Measurements from ENCODE around the gene LRRC27. TPM values are rescaled to one million over a fixed set of nuclear protein-coding genes. Genes with fewer than 3 reads are reported as not detected.

The LRRC27 gene
- total and polyA plus RNA-seq, 2 experiments from 2014 or later = 19.0 to 21.8 TPM

DNA sequence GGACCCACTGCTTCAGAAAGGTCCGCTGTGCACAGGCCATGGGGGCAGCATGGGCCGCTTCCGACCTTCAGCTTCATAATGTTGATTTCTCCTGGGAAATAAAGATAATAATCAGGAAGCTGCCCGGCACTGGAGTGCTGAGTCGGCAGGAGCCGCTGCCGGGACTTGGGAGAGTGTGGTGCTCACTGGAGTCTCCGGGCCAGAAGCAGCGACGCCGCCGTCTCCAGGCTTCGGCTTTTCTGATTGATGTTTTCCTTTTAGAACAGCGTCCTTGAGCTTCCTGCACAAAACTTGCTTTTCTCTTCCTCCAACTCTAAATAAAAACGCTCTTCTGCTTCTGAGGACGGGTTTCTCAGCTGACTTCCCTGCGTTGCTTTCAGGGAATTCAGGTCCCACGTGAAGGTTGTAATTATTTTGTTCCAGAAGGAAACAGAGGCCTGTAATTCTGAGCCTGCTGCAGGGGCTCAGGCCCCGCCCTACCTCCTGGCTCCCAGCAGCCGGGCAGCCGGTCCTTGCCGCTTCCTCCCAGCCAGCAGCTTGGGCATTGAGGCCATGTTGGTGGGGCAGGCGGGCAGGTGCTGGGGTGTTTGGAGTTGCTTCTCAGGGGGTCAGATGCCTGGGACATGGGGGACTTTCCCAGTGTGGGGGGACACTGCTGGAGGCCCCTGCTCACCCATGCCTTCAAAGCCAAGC lies 79.7 kb downstream of the LRRC27 start:
- H3K27ac ChIP-seq = peak overlapping the region; percentile 13
- no peaks in the 10 kb centered on the region for H3K36me3 ChIP-seq
- H3K9me3 ChIP-seq (ENCODE audit: low read depth) = no peaks in the 10 kb centered on the region
- H3K4me1 ChIP-seq (ENCODE audit: low read depth) = peaks cover 42% of the 10 kb centered on the region
- H3K27me3 ChIP-seq = no peaks in the 10 kb centered on the region
- H3K4me3 ChIP-seq = no peak overlapping the region
- TF ChIP-seq, protein P1, sequence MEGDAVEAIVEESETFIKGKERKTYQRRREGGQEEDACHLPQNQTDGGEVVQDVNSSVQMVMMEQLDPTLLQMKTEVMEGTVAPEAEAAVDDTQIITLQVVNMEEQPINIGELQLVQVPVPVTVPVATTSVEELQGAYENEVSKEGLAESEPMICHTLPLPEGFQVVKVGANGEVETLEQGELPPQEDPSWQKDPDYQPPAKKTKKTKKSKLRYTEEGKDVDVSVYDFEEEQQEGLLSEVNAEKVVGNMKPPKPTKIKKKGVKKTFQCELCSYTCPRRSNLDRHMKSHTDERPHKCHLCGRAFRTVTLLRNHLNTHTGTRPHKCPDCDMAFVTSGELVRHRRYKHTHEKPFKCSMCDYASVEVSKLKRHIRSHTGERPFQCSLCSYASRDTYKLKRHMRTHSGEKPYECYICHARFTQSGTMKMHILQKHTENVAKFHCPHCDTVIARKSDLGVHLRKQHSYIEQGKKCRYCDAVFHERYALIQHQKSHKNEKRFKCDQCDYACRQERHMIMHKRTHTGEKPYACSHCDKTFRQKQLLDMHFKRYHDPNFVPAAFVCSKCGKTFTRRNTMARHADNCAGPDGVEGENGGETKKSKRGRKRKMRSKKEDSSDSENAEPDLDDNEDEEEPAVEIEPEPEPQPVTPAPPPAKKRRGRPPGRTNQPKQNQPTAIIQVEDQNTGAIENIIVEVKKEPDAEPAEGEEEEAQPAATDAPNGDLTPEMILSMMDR (IDR thresholded peaks at IDR 0.05; ENCODE audit: low read depth, low read length) = no peak
- peak in 1 of 2 donors; percentile 35 for DNase-seq (ENCODE audit: low read depth in 1 of 2, low spot score in 1 of 2)

DNA sequence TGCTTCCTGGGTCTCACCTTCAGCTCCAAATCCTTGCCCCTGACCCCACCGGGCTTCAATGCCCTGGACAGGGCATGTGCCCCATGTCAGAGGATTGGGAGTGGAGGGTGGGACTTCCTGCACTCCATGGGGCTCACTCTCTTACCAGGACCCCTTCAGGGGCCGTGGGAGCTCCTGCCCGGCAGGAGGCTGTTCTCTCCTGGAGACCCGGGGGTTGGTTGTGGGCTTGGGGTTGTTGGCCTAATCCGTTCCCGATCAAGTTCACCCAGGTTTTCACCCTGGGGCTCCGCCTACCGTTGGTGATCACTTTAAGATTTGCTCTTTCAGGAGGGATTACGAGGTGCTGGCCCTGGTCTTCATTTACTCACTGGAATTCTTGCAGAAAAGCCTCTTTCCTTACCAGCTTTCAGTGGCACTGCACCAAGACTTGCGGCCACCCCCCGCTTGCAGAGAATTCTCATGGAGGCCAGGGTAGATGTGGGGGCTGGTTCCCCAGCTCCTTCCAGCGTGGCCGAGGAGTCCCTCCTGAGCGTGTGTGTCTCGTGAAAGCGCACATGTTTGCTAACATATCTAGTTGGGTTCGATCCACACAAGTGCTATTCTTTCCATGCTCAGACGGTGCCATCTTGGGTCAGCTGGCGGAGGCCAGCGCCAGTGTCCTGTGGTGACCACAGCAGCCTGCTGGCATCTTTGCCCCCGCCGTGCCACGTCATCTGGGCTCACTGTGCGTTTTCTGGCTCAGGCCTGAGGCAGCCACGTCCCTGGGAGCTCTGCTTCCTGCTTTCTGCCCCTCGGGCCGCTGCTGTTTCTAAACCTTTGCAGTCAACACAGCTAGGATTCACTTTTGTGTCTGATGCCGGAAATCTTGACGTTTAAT lies 80.6 kb downstream of the LRRC27 start:
- Histone ChIP-seq H3K36me3 (no peaks in the 10 kb centered on the region), H3K9me3 (ENCODE audit: low read depth) (no peaks in the 10 kb centered on the region), H3K27ac (peak overlapping the region; percentile 45), H3K4me1 (ENCODE audit: low read depth) (peaks cover 35% of the 10 kb centered on the region), H3K4me3 (no peak overlapping the region), H3K27me3 (no peaks in the 10 kb centered on the region)
- no peak for DNase-seq (ENCODE audit: low read depth in 1 of 2, low spot score in 1 of 2)
- TF ChIP-seq, protein P1 (IDR thresholded peaks at IDR 0.05; ENCODE audit: low read depth, low read length) = no peak

DNA sequence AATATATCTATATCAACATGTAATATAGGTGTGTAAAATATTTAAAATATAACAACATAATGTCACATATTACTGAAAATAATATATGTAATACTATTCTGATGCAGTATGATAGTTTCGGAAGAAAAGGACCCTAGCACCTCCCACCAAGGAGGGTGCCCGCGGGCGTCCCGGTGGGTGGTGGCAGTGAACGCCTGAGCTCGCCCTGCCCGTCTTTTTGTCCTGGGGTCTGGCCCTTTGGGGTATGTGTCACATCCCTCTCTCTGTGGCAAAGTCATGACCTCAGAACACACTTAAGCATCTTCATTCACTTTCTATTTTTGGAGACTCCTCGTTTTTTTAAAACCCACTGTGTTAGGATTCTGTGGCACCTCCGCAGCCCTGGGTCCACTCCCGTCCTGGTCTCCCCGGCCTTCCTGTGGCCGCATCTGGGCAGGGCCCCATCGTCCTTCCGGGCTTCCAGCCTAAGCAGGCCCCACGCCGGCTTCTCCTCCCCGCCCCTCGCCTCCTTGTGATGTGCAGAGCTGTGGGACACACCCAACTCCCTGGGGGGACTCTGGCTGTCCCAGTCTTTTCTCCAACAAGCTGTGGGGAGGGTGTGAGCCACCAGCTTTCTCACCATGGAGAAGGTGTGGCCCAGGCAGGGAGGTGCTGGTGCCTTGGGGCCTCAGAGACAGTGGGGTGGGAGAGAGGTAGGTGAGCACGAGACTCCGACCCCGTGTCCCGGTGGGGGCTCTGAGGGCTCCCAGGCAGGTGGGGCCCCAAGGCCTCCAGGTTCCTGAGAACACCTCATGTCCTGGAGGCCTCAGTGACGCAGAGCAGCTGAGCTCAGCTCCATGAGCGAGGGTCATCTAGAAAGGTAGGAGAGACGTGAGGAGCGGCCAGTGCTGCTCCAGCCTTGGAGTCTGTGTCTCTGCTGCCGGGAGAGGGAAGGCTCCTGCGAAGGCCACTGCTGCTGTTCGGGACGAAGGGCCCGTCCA lies 81.5 kb downstream of the LRRC27 start:
- no peaks in the 10 kb centered on the region for H3K9me3 ChIP-seq (ENCODE audit: low read depth)
- H3K4me1 ChIP-seq (ENCODE audit: low read depth) = peaks cover 30% of the 10 kb centered on the region
- H3K4me3 ChIP-seq = no peak overlapping the region
- H3K36me3 ChIP-seq = no peaks in the 10 kb centered on the region
- no peak for DNase-seq (ENCODE audit: low read depth in 1 of 2, low spot score in 1 of 2)
- no peaks in the 10 kb centered on the region for H3K27me3 ChIP-seq
- peak overlapping the region; percentile 53 for H3K27ac ChIP-seq
- TF ChIP-seq, protein P1 (IDR thresholded peaks at IDR 0.05; ENCODE audit: low read depth, low read length) = no peak

DNA sequence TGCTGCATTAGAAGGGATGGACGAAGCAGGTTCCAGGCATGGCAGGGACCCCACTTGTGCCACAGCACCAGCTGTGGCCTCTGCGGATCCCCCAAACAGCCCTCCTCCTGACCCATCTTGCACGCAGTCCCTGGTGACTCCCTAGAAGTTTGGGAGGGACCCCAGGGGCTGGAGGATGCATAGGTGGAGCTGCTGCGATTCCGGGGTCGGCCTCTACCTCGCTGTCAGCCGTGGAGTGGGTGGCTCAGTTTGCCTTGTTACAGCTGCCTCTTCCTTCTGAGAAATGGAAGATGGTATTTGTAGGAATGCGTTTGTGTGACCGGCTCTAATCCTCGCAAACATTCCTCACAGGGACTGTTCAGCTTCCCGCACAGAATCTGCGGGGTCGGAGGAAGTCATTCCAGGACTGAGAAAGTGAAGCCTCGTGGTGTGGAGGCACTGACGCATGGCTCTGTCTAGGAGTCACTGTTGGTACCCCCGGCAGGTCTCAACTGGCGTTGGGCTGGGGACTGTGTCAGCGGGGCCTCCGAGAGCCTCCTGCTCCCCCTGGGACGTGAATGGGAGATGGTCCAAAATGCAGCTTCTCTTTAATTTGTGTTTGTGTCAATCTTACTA lies 82.5 kb downstream of the LRRC27 start:
- no peak for DNase-seq (ENCODE audit: low read depth in 1 of 2, low spot score in 1 of 2)
- H3K27me3 ChIP-seq = no peaks in the 10 kb centered on the region
- H3K4me1 ChIP-seq (ENCODE audit: low read depth) = peaks cover 29% of the 10 kb centered on the region

More for the DNA sequence above, 82.5 kb downstream of the LRRC27 start:
- Histone ChIP-seq H3K27ac (no peak overlapping the region), H3K4me3 (no peak overlapping the region), H3K36me3 (no peaks in the 10 kb centered on the region), H3K9me3 (ENCODE audit: low read depth) (no peaks in the 10 kb centered on the region)
- TF ChIP-seq, protein P1 (IDR thresholded peaks at IDR 0.05; ENCODE audit: low read depth, low read length) = no peak

All from cardiac muscle cell (in vitro differentiated cells and primary cell).